Right lobe of liver (tissue), 6 donors: ENCODE measurements around the gene EPHA3. TPM values are rescaled to one million over a fixed set of nuclear protein-coding genes. Genes with fewer than 3 reads are reported as not detected.

ENCODE experiments used
- ATAC-seq, 4 donors: fragments of 200-7000 bp; cut with Tn5 transposase; one replicate each; pipeline ENCODE4 v1.9.1; 2020; ENCODE audit warnings: mild to moderate bottlenecking in 4 of 4, moderate library complexity in 4 of 4
- DNase-seq, 3 donors: peaks; one replicate each; pipeline ENCODE4 v3.0.0-alpha.2; 2020
- H3K27ac ChIP-seq, 3 donors: fragments of 200-600 bp; one replicate each; pipeline ENCODE4 v1.8.0; 2022
- H3K27me3 ChIP-seq, 2 donors: fragments of 200-600 bp; one replicate each; pipeline ENCODE4 v1.8.0; 2022
- H3K36me3 ChIP-seq, 4 donors: fragments of 200-600 bp; sonication (generic) in 1 of 4; one replicate each; pipeline versions ENCODE4 v1.5.1 to v1.8.0; 2017 to 2022; ENCODE audit warnings: control low read depth in 1 of 4
- H3K4me1 ChIP-seq, 4 donors: fragments of 200-600 bp; sonication (generic) in 1 of 4; one replicate each; pipeline versions ENCODE4 v1.5.1 to v1.8.0; 2017 to 2022; ENCODE audit warnings: control low read depth in 1 of 4
- H3K4me3 ChIP-seq, 3 donors: fragments of 200-600 bp; one replicate each; pipeline ENCODE4 v1.8.0; 2022
- H3K9me3 ChIP-seq, 4 donors: fragments of 200-600 bp; sonication (generic) in 1 of 4; one replicate each; pipeline versions ENCODE4 v1.5.1 to v1.8.0; 2017 to 2022; ENCODE audit warnings: control low read depth in 1 of 4
- CTCF ChIP-seq, 4 donors: fragments of 200-600 bp in 3 of 4; fragments of 450-650 bp in 1 of 4; IDR thresholded peaks; one replicate each; pipeline versions ENCODE4 v1.5.1 to v1.8.0; 2016 to 2022; ENCODE audit warnings: antibody characterized with exemption in 4 of 4, mild to moderate bottlenecking in 2 of 4
- POLR2A ChIP-seq: fragments of 450-650 bp; IDR thresholded peaks from one replicate; pipeline ENCODE4 v1.6.1; 2017; ENCODE audit warnings: antibody characterized with exemption, mild to moderate bottlenecking
- WGBS: methylation state at CpG from one replicate; pipeline ENCODE4 v1.1.6; 2018; ENCODE audit warnings: low coverage, low lambda C conversion rate; ENCODE audit not compliant: insufficient coverage; ENCODE audit errors: missing lambda C conversion rate; 5-methylcytosine and 5-hydroxymethylcytosine counted together
- intact Hi-C, 2 donors: fragments of 100-400 bp; cut with DNase I; formaldehyde crosslinking; loops; one replicate each; pipeline versions ENCODE4 v1.11.2 to v1.14.1; 2022
- total RNA-seq, 6 experiments: library from RNA; depleted of rRNA in 2 of 6; stranded (reverse); fragments of >200 nt in 2 of 6; fragmentation: NEBNext Ultra II Directional in 3 of 6; extraction: Animal tissue kit (Norgen Biotek cat#: 25700) in 3 of 6; gene quantifications; one replicate each; pipeline versions ENCODE4 v1.1.0 to v1.2.4, GENCODE V29; 2016 to 2023
- donor health status: DM: no; HTN: yes; CAD: no.
- donor health status: DM: no; HTN: no; CAD: no.
- donor health status: DM: no; HTN: no; CAD: no.
- donor health status: DM: no; HTN: yes; CAD: no.
- donor health status: DM: no; HTN: yes; CAD: no.

The EPHA3 gene
- total RNA-seq, 6 experiments from 2014 or later, result 0.95 to 2.9 (median 1.5) TPM

- ATAC-seq (peak in 1 of 4 donors; percentile 42), DNase-seq (no peak)
- Histone ChIP-seq H3K27me3 (no peaks in the 10 kb centered on the region), H3K36me3 (no peaks in the 10 kb centered on the region), H3K4me3 (no peak overlapping the region), H3K4me1 (no peaks in the 10 kb centered on the region), H3K27ac (no peak overlapping the region), H3K9me3 (no peaks in the 10 kb centered on the region)
- no peak for TF ChIP-seq POLR2A
- no peak for TF ChIP-seq CTCF (IDR thresholded peaks at IDR 0.05)
- intact Hi-C loops, result no loop called here
These were observed 38.6 kb downstream of the EPHA3 start for GRCh38 chr3:89145995-89146394.

GRCh38 chr3:89154416-89154815 is 47.0 kb downstream of the EPHA3 start:
- DNase-seq (no peak), ATAC-seq (no peak)
- H3K27me3 ChIP-seq, result no peaks in the 10 kb centered on the region
- H3K4me1 ChIP-seq, result no peaks in the 10 kb centered on the region
- TF ChIP-seq CTCF (IDR thresholded peaks at IDR 0.05) (no peak), POLR2A (no peak)
- no peak overlapping the region for H3K4me3 ChIP-seq
- H3K9me3 ChIP-seq, result no peaks in the 10 kb centered on the region
- intact Hi-C loops, result no loop called here
- H3K36me3 ChIP-seq, result no peaks in the 10 kb centered on the region
- no peak overlapping the region for H3K27ac ChIP-seq

GRCh38 chr3:89155811-89156210 is 48.4 kb downstream of the EPHA3 start:
- no peaks in the 10 kb centered on the region for H3K27me3 ChIP-seq
- TF ChIP-seq CTCF (IDR thresholded peaks at IDR 0.05) (no peak), POLR2A (no peak)
- H3K4me1 ChIP-seq, result no peaks in the 10 kb centered on the region
- ATAC-seq (no peak), DNase-seq (no peak)
- no peak overlapping the region for H3K4me3 ChIP-seq
- 51% methylated on average over 6 of the region's 6 CpGs for WGBS
- intact Hi-C loops, result no loop called here
- no peaks in the 10 kb centered on the region for H3K36me3 ChIP-seq
- no peaks in the 10 kb centered on the region for H3K9me3 ChIP-seq
- no peak overlapping the region for H3K27ac ChIP-seq

GRCh38 chr3:89157575-89157974 is 50.2 kb downstream of the EPHA3 start:
- TF ChIP-seq CTCF (IDR thresholded peaks at IDR 0.05) (no peak), POLR2A (no peak)
- no peak overlapping the region for H3K27ac ChIP-seq
- DNase-seq (no peak), ATAC-seq (no peak)
- intact Hi-C loops, result no loop called here
- no peaks in the 10 kb centered on the region for H3K9me3 ChIP-seq
- H3K27me3 ChIP-seq, result no peaks in the 10 kb centered on the region
- H3K4me1 ChIP-seq, result no peaks in the 10 kb centered on the region
- 57% methylated on average over 3 of the region's 3 CpGs for WGBS
- no peak overlapping the region for H3K4me3 ChIP-seq
- H3K36me3 ChIP-seq, result no peaks in the 10 kb centered on the region

- no peaks in the 10 kb centered on the region for H3K27me3 ChIP-seq
- H3K4me1 ChIP-seq, result no peaks in the 10 kb centered on the region
- no peak for TF ChIP-seq POLR2A
- H3K4me3 ChIP-seq, result no peak overlapping the region
- WGBS, result 68% methylated on average over 2 of the region's 2 CpGs
- H3K27ac ChIP-seq, result no peak overlapping the region
- no peaks in the 10 kb centered on the region for H3K9me3 ChIP-seq
- intact Hi-C loops, result no loop called here
- H3K36me3 ChIP-seq, result no peaks in the 10 kb centered on the region
- ATAC-seq (no peak), DNase-seq (no peak)
These were observed 52.2 kb downstream of the EPHA3 start for GRCh38 chr3:89159605-89160004.
